RWPE2 (cell line): ENCODE results near the gene FBXO45.
"Not testable (repeated sequence)": the region's sequence is repeated elsewhere in the genome, so short reads cannot be mapped to it uniquely, and the experiment has no call there.

ENCODE experiments used
- ATAC-seq: fragments of 200-7000 bp; cut with Tn5 transposase; 3 replicates; pipeline ENCODE4 v1.9.1; 2021; ENCODE audit warnings: low read depth
- DNase-seq: peaks from one replicate; pipeline ENCODE4 v3.0.0-alpha.2; 2020; ENCODE audit warnings: low spot score
- H3K27ac ChIP-seq: fragments of 450-650 bp; 2 replicates; pipeline ENCODE4 v1.5.1; 2017; ENCODE audit warnings: mild to moderate bottlenecking; ENCODE audit not compliant: poor library complexity, severe bottlenecking
- H3K27me3 ChIP-seq: fragments of 250-450 bp; sonication (Bioruptor Pico); 2 replicates; pipeline ENCODE4 v1.5.1; 2021; ENCODE audit warnings: mild to moderate bottlenecking, moderate library complexity; ENCODE audit not compliant: insufficient read depth, poor library complexity, severe bottlenecking
- H3K36me3 ChIP-seq: fragments of 250-450 bp; sonication (Bioruptor Pico); 2 replicates; pipeline ENCODE4 v1.5.1; 2020; ENCODE audit warnings: low read depth, mild to moderate bottlenecking, moderate library complexity
- H3K4me1 ChIP-seq: fragments of 250-450 bp; sonication (Bioruptor Pico); 2 replicates; pipeline ENCODE4 v1.5.1; 2021; ENCODE audit warnings: mild to moderate bottlenecking, moderate library complexity; ENCODE audit not compliant: insufficient read depth, poor library complexity, severe bottlenecking
- H3K4me3 ChIP-seq: fragments of 250-450 bp; sonication (Bioruptor Pico); 2 replicates; pipeline ENCODE4 v1.5.1; 2021; ENCODE audit warnings: mild to moderate bottlenecking, moderate library complexity; ENCODE audit not compliant: severe bottlenecking
- H3K9me3 ChIP-seq: fragments of 250-450 bp; sonication (Bioruptor Pico); 2 replicates; pipeline ENCODE4 v1.5.1; 2021; ENCODE audit warnings: mild to moderate bottlenecking, moderate library complexity; ENCODE audit not compliant: severe bottlenecking
- TF ChIP-seq, protein P1 (sequence below): fragments of 450-650 bp; IDR thresholded peaks from one replicate; pipeline ENCODE4 v1.5.1; 2017; ENCODE audit warnings: mild to moderate bottlenecking, moderate library complexity; ENCODE audit not compliant: poor library complexity, severe bottlenecking

Gene FBXO45

GRCh38 chr3:196569003-196569516 lies 600 bp downstream of the FBXO45 start:
- H3K4me3 ChIP-seq, result peak overlapping the region; percentile 96
- H3K36me3 ChIP-seq, result peaks cover 22% of the 10 kb centered on the region
- peak; percentile 64 for DNase-seq
- H3K27me3 ChIP-seq, result no peaks in the 10 kb centered on the region
- ATAC-seq, result peak; percentile 59
- H3K27ac ChIP-seq, result peak overlapping the region; percentile 66
- no peaks in the 10 kb centered on the region for H3K9me3 ChIP-seq
- TF ChIP-seq, protein P1, sequence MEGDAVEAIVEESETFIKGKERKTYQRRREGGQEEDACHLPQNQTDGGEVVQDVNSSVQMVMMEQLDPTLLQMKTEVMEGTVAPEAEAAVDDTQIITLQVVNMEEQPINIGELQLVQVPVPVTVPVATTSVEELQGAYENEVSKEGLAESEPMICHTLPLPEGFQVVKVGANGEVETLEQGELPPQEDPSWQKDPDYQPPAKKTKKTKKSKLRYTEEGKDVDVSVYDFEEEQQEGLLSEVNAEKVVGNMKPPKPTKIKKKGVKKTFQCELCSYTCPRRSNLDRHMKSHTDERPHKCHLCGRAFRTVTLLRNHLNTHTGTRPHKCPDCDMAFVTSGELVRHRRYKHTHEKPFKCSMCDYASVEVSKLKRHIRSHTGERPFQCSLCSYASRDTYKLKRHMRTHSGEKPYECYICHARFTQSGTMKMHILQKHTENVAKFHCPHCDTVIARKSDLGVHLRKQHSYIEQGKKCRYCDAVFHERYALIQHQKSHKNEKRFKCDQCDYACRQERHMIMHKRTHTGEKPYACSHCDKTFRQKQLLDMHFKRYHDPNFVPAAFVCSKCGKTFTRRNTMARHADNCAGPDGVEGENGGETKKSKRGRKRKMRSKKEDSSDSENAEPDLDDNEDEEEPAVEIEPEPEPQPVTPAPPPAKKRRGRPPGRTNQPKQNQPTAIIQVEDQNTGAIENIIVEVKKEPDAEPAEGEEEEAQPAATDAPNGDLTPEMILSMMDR, result no peak
- H3K4me1 ChIP-seq, result peaks cover 20% of the 10 kb centered on the region

- not testable (repeated sequence) for H3K27me3 ChIP-seq, H3K27ac ChIP-seq, ATAC-seq, H3K9me3 ChIP-seq, DNase-seq, H3K4me3 ChIP-seq
- H3K4me1 ChIP-seq, result peaks cover 16% of the 10 kb centered on the region
- H3K36me3 ChIP-seq, result peaks cover 22% of the 10 kb centered on the region
These were observed 1.9 kb downstream of the FBXO45 start for GRCh38 chr3:196570332-196570731.

DNA sequence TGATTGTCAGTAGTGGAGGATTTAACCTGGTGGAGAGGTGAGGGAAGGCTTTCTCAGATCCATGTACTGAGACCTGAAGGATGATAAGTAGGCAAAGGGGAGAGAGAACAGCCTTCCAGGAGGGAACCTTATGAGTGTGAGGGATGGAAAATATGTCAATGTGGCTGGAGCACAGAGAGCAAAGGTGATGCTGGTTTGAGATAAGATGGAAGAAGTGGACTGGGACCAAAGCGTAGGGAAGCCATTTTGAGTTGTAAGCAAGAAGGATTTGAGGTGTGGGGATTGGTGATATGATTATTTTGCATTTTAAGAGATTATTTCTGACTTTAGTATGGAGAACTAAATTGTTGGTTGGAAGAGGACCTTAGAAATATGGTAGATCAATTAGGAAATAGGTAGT lies 3.9 kb downstream of the FBXO45 start:
- Histone ChIP-seq H3K27ac (no peak overlapping the region), H3K27me3 (no peaks in the 10 kb centered on the region), H3K36me3 (peaks cover 23% of the 10 kb centered on the region), H3K4me1 (peaks cover 10% of the 10 kb centered on the region), H3K9me3 (no peaks in the 10 kb centered on the region), H3K4me3 (no peak overlapping the region)
- DNase-seq (no peak), ATAC-seq (no peak)
- TF ChIP-seq, protein P1, result no peak

DNA sequence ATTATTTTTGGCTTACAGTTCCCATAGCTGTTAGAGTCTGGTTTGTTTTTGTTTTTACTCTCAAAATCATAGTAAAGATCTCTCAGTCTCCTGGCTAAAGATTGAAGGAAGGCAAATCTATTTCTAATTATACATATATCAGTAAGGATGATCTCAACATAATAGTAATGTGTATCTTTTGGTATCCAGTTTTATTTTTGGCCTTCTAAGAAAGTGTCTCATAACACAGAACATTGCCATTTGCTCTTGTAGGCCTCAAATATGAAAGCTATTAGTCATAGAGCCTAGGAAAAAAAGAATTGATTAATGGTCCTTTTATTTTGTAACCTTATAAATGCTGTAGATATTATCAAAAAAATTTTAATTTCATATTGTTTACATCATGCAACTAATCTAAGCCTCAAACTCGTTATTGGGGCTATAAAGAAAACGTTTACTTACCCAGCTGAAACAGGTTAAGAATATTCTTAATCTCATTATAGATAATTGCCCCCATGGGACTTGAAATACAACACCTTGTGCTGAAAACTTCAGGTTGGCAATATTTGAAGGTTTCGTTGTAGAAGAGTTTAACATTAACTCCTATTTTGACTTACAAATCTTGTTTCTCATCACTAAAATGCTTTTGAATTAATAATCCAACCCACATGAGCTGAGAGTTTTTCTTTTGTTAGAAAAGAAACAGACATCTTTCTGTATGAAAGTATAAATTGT lies 16.7 kb downstream of the FBXO45 start:
- no peaks in the 10 kb centered on the region for H3K4me1 ChIP-seq
- DNase-seq, result no peak
- no peak overlapping the region for H3K4me3 ChIP-seq
- no peak overlapping the region for H3K27ac ChIP-seq
- TF ChIP-seq, protein P1, result no peak
- H3K9me3 ChIP-seq, result no peaks in the 10 kb centered on the region
- no peak for ATAC-seq
- H3K36me3 ChIP-seq, result peaks cover 59% of the 10 kb centered on the region
- H3K27me3 ChIP-seq, result no peaks in the 10 kb centered on the region

- ATAC-seq, result no peak
- TF ChIP-seq, protein P1, result no peak
- H3K4me3 ChIP-seq, result no peak overlapping the region
These were observed 21.8 kb downstream of the FBXO45 start for GRCh38 chr3:196590279-196590678.

More at GRCh38 chr3:196590279-196590678, 21.8 kb downstream of the FBXO45 start:
- Histone ChIP-seq H3K36me3 (peaks cover 11% of the 10 kb centered on the region), H3K27ac (no peak overlapping the region), H3K4me1 (no peaks in the 10 kb centered on the region), H3K9me3 (no peaks in the 10 kb centered on the region), H3K27me3 (no peaks in the 10 kb centered on the region)
- DNase-seq, result no peak
